Stimulated activated CD8-positive, alpha-beta memory T cell treated with anti-CD3 and anti-CD28 coated beads, Interleukin-12 subunit alpha, Interleukin-12 subunit beta, amount 100 ng/mL, for 24 hours (primary cell): Measurements from ENCODE around the gene TOMM7.
"Not testable (repeated sequence)": the region's sequence is repeated elsewhere in the genome, so short reads cannot be mapped to it uniquely, and the experiment has no call there.

ENCODE experiments used
- DNase-seq: peaks from one replicate; pipeline ENCODE4 v3.0.0-alpha.2; 2020; ENCODE audit errors: extremely low read depth

Gene TOMM7

DNA sequence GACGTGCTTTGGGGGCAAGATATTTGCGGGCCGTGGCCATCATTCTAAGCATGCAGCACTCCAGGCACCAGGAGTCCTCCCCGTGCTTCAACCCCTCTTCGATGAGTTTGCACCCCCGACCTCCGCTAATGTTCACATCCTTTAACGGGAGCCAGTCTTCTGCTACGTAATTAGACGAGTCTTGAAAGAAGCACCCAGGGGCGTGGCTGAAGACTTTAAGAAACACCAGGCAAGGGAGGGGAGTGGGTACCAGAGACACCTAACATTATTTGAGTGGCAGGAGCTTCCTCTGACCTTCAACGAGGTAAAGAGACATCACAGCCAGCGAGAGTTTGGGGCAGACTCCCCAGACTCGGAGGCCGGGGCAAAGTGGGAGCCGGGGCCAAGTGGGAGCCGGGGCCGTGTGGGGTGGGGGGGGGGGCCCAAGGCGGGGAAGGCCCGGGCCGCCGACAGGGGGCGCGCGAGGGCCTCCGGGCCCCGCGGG lies 31.1 kb upstream of the TOMM7 start:
- peak; percentile 42 for DNase-seq

DNA sequence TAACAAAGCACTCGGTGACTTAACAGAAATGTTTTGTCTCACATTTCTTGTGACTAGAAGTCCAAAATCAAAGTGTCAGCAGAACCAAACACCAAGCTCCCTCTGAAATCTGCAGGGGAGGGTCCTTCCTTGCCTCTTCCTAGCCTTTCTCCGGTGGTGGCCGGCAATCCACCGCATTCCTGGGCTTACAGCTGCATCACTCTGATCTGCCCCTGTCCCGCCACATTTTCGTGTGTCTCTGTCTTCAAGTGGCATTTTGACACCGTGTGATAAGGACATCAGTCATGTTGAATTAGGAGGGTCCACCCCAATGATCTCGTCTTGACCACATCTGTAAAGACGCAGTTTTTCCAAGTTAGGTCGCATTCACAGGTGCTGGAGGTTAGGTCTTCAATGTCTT lies 30.5 kb upstream of the TOMM7 start:
- DNase-seq, result no peak

DNA sequence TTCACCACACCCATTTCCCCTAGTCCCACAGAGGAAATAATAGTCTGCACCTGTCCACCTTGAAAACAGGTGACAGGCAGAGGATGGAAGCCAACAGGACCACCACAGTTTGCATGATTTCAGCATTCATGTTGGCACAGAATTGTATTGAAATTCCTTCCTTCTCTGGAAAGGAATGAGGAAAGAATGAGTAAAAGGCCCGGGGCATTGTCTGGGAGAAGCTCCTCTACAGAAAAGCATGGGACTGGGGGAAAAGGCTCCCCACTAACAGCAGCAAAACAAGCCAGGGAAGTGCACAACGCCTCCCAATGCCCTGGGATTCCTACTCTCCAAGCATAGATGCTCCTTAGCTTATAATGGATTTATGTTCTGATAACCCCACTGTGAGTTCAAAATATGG lies 28.5 kb upstream of the TOMM7 start:
- DNase-seq, result no peak

DNA sequence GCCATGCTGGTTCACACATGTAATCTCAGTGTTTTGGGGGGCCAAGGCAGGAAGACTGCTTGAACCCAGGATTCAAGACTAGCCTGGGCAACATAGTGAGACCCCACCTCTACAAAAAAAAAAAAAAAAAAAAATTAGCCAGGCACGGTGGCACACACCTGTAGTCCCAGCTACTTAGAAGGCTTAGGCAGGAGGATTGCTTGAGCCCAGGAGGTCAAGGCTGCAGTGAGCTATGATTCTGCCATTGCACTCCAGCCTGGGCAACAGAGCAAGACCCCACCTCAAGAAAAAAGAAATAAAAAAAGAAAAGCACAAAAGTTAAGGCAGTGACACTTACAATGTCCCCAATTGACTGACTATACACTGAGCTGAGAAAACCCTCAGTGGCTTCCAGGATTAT lies 27.7 kb upstream of the TOMM7 start:
- not testable (repeated sequence) for DNase-seq

DNA sequence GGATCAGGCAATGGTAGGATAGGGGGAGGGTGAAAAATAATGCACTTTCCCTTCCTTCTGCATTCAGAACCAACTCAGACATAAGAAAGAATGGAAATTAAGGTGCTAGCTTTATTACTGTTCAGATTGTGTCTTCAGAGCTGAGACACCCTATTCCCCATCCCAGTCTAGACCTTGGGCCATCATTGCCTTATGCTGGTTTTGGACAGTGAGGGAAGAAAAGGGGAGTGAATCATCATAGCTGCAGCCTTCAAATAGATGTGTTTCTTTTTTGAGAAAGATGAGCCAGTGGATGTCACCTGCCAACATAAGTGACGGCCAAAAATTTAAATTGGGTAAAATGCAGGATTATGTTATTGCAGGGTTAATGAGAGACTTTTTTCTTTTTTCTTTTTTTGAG lies 27.0 kb upstream of the TOMM7 start:
- DNase-seq, result no peak

DNA sequence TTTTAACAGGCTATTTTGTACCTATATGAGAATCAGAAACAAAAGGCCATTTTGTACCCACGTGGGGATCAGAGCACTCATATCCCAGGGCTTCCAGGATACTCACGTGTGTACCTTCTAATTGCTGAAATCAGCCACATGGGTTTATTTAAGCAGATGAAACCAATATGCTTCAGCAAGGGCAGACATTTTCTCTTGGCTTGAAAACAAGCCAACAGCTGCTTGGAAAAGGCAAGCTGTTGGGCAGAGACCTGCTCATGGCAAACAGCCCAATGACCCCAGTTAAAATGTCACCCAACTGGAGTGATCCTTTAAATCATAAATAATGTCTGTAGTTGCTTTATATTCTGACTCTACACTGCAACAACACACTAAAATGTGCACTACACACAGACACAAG lies 26.5 kb upstream of the TOMM7 start:
- DNase-seq, result no peak

DNA sequence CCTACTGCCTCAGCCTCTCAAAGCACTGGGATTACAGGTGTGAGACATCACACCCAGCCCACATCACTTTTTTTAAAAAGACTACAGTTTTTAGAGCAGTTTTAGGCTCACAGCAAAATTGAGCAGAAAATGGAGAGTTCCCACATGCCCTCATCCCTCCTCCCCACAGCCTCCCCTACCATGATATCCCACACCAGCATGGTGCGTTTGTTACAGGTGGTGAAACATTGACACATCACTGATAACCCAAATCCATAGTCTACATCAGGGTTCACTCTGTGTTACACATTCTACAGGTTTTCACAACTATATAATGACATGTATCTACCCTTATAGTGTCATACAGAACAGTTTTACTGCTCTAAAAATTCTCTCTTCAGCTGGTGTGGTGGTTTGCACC lies 24.3 kb upstream of the TOMM7 start:
- DNase-seq, result no peak

DNA sequence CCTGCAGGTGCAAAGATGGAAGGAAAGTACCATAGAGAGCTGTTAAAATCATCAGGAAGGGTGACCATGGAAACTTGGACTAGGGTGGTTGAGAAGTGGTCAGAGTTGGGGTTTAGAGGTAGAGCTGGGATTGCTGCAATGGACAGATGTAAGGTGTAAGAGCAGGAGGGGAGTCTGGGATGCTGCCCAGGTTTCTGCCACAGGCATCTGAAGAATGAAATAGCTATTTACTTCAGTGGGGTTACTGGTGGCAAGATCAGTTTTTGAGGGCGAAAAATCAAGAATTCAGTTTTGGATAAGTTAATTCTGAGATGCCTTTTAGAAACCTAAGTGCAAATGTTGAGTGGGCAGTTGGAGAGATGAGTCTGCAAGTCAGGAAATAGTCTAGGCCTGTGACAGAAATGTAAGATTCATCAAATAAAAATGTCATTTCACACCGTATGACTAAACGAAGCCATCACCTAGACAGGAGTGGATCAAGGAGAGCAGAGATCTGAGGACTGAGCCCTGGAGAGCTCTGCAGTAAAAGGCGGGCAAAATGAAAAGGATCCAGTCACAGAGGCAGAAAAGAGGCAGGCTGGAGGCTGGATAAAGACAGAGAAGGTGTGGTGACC lies 22.7 kb upstream of the TOMM7 start:
- no peak for DNase-seq

DNA sequence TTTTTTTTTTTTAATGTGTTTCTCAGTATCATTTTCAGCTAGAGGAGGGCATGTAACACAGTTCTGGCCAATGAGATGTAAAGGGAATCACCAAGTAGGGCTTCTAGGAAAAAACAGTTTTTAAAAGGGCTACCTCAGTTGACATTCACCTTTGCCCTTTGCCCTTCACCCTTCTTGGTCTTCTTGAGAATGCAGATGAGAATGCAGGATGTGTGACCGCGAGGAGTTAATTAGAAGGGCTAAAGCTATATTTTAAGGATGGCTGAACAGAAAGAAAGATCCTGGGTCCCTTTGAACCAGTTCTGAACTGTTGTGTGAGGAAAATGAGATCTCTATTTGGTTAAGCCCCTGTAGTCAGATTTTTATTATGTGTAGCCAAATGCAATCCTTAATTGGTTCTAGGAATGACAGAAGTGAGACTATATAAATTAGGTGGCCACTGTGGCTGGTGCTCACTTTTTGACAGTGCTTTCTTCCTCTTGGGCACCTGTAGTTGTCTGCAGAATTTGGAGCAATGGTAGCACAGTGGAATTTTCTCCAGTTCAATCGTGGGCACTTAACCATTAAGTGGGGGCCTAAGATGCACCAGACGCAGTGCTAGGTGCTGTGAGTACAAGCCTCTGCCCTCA lies 21.1 kb upstream of the TOMM7 start:
- DNase-seq, result no peak

DNA sequence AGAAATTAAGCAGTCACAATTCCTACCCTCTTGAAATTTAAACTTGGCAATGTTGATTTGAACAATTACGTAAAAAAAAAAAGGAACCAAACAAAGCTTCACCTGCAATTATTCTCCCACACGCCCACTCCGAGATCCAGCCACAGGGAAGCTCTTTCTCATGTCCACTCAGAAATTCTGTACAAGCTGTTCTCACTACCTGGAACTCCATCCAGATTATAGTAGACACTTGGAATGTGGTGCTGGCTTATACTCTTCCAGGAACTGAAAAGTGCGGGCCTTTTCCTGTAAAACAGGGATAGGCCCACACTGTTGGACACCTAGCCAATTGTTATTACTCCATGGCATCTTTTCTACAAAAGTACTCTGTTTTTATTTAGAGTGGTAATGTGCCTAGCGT lies 20.3 kb upstream of the TOMM7 start:
- DNase-seq, result no peak

DNA sequence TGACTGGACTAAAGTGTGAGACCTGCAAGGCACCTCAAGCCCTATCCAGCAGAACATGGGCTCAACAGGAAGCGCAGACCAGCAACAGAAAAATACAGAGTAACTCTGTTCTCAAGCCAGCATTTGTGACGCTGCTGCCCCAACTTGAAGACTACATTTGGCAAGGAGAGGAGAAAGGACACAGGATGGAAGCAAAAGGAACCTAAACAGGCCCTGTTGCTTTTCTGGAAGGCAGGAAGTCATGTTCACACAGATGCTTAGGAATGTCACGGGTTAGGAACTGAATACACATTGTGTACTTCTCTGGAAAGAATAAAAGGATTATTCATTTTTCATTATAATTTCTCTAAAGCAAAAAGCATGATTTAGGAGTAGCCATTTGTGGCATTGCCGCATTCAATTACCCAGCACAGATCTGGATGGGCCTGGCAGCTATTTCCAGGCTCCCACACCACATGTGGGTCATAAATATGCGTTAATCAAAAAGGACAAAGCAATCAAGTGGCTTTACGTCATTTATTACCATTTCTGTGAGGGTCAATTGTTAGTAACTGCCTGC lies 19.8 kb upstream of the TOMM7 start:
- DNase-seq, result no peak

DNA sequence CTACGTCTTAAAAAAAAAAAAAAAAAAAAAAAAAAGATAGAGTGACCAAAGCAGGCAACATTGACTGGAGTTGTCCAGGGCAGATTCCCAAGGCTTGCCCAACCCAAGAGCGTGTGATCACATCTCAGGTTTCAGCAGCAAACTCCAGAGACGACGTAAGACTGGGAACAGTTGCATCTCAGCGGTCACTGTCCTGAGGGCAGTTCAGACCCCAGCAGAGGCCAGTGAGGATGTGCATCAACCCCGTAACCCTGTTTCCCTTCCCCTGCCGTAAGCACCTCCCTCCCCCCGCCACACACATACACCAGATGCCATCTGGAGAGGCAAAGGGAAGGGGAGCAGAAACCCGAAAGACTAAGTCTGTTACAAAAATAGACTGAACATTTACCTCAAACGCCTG lies 19.3 kb upstream of the TOMM7 start:
- no peak for DNase-seq

DNA sequence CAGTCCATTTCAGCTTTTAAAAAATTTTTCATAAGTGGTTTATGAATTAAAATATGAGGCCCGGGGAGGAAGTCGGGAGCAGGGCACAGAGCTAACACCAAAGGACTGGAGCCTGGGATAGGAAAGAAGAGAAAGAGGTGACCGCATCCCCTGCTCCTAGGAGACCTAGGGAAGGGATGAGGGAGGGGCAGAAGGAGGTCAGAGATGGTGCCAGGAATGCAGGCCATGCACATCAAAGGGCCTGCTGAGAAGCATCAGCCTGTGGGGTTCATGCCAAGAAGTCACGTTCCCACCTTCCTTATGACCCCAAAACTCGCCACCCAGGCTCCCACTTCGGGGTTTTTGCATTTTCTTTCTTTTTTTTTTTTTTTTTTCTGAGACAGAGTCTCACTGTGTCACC lies 14.7 kb upstream of the TOMM7 start:
- no peak for DNase-seq

DNA sequence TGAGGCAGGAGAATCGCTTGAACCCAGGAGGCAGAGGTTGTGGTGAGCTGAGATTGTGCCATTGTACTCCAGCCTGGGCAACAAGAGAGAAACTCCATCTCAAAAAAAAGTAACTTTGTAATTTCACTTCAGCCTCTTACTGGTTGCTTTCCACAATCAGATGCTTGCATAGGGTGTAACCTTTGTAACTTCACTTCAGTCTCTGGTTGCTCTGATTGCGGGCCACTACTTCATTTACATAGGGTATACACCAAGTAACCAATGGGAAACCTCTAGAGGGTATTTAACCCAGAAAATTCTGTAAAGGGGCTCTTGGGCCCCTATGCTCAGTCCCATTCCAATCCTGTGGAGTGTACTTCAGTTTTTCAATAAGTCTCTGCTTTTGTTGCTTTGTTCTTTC lies 13.9 kb upstream of the TOMM7 start:
- DNase-seq, result not testable (repeated sequence)

DNA sequence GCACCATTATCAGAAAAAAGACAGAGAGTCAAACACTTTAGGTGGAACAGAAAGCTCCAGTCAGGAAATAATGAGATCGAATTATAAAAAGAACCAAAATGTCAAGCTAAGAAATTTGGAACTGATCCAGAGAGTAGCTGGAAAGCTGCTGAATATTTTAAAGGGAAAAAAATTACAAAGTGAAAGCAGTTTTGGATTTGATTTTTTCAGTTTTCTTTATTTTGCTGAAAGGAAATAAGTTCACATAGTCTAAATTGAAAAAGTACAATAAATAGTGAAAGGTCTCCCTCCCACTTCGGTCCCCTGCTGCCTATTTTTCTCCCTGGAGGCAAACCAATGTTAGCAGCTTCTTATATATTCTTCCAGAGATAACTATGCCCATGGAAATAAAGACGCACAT lies 11.3 kb upstream of the TOMM7 start:
- DNase-seq, result no peak

DNA sequence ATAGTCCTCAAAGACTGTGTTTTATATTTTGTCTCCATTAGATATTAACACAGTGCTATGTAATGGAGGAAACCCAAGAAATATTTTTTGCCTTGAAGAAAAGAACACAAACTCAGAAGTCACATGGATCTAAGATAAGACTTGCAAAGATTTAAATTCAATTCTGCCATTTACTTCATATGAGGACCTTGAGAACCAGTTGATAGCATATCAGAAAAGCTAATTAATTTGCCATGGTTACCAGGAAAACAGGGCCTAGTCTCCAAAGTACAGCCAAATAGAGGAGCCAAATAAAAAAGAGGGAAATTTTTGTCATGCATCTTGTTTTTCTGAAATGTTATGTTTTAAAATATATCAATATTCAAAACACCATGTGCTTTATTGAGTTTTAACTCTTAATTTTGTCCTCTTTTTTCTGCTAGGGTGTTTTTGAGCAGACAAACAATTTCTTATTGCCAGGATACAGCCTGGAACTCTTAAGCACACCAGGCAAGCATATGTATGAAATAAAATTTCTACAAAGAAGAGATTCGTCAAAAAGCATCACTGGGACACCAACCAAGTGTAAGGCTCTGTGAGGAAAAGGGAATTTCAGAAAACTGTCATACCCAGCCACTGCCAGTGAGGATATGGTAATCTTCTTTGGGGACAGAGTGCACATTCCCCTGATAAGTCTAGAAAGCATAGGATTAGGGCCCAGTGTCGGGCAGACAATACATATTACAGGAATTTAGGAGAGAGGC lies 10.6 kb upstream of the TOMM7 start:
- no peak for DNase-seq

DNA sequence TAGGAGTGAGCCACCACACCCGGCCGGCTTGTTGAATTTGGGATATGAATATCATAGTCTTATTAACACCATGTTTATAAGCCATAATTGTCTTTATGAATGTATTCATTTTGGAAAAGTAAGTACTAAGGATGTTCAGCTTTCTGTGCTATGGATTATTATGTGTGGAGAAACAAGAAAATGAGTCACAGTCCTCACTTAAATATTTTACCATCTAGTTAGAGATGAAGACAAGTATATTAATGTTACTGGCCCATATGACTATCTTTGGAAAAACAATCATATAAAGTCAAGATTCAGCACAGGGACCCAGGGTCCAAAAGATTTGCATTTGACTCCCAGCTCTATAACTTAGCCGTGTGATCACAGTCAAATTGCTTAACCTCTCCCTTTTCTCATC lies 9.8 kb upstream of the TOMM7 start:
- no peak for DNase-seq

DNA sequence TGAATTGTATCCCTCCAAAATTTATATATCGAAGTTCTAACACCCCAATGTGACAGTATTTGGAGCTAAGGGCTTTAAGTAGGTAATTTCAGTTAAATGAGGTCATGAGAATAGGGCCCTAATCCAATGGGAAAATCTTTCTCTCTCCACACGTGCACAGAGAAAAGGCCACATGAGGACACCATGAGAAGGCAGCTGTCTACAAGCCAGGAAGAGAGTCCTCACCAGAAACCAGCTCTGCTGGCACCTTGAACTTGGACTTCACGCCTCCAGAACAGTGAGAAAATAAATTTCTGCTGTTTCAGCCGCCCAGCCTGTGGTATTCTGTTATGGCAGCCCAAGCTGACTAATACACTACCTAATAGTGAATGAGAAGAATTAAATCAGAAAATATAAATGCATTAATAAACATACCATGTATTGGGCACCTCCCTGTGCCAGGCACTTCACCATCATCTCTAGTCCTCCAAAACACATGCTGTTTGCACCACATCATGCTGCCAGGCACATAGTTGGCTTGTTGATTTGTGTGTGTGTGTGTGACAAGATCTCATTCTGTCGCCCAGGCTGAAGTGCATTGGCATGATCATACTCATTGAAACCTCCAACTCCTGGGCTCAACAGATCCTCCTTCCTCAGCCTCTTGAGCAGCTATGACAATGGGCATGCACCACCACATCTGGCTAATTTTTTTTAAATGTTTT lies 9.1 kb upstream of the TOMM7 start:
- no peak for DNase-seq

DNA sequence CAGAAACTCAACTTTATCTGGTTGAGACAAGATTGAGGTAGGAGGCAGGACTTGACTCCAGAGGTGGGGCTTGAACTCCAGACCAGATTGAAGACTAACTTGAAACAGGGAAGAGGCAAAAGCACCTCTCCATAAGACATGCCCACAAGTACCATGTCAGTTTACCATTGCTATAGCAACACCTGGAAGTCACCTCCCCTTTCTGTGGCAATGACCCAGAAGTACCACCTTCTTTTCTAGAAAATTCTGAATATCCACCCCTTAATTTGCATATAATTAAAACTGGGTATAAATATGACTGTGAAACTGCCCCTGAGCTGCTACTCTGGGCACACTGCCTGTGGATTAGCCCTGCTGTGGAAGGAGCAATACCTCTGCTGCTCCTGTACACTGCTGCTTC lies 4.9 kb upstream of the TOMM7 start:
- DNase-seq, result no peak

DNA sequence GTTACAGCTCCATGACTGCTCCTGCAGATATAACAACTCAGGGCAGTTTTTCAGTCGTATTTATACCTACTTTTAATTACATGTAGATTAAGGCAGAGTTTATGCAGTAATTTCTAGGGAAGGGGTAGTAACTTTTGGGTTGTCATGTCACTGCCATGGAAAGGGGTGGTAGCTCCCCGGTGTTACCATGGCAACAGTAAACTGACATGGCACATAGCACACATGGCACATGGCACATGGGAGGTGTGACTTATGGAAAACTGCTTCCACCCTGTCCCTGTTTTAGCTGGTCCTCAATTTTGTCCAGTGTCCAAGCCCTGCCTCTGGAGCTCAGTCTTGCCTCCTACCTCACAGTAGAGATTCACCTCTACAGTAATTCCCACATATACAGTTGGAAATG lies 3.9 kb upstream of the TOMM7 start:
- no peak for DNase-seq

DNA sequence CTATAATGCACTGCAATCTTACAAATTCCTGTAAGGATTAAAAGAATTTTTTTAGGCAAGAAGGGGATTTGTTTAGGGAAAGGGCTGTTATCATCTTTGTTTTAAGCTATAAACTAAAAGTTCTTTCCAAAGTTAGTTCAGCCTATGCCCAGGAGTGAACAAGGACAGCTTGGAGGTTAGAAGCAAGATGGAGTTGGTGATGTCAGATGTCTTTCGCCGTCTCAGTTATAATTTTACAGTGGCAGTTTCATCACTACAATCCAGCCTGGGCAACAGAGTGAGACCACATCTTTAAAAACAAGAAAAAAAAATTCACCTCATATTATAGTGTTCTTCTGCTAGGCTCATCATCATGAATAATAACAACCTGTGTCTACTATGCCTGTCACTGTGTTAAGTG lies 2.1 kb upstream of the TOMM7 start:
- no peak for DNase-seq

DNA sequence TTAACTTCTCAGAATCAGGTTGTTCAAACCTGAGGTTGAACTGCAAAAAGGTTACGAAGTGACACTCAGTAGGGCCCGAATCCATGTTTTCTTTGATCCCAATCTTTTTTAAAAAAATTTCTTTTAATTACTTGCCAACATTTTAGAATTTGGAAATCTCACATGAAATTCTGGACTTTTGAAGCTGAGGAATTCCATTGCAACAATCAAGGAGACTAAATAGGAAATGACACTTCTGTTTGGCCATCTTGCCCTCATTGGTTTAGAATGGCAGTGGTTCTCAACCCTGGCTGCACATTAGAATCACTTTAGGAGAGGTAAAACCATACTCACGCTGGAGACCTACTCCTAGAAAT lies 471 bp upstream of the TOMM7 start:
- DNase-seq, result no peak
